SH-SY5Y (cell line): ENCODE data around the gene ZIC2.

ENCODE experiments used
- GATA2 ChIP-seq: IDR thresholded peaks from 2 replicates; pipeline ENCODE4 v1.6.1; 2011; ENCODE audit warnings: mild to moderate bottlenecking, low read depth, low read length
- GATA3 ChIP-seq: IDR thresholded peaks from 2 replicates; pipeline ENCODE4 v1.6.1; 2011; ENCODE audit warnings: low read depth, mild to moderate bottlenecking, low read length, moderate library complexity

- TF ChIP-seq GATA2: no peak
- no peak for TF ChIP-seq GATA3
Measured at GRCh38 chr13:99966064-99966805, 15.3 kb upstream of the ZIC2 start.
